ENCODE data around the gene LRFN2. TPM values are rescaled to one million over a fixed set of nuclear protein-coding genes. Genes with fewer than 3 reads are reported as not detected.

The LRFN2 gene
- total RNA-seq, 1 donor, result not detected

DNA sequence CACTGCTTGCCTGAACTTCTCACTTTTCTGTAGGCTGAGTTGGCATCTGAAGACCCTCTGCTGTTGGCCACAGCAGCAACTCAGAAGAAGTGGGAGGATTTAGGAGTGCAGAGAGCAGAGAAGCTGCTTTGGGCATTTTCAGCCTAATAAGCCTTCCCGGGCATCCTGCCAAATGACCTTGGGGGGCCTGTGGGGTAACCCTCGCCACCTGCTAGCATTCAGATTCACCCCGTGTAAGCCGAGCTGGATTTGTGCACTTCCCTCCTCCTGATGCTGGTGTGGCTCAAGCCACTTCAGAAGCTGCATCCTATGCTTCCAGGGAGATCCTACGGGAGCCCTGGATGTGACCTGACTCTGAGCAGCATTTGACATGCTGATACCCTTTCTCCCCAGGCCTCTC lies 114.8 kb downstream of the LRFN2 start:
- Histone ChIP-seq H3K4me1 (ENCODE audit: insufficient read depth, low read length) (no peaks in the 10 kb centered on the region), H4K20me1 (ENCODE audit: insufficient read depth, low read length) (no peaks in the 10 kb centered on the region), H3K79me2 (ENCODE audit: insufficient read depth, low read length) (no peaks in the 10 kb centered on the region), H3K9me3 (ENCODE audit: low read depth, low read length) (no peaks in the 10 kb centered on the region), H2AFZ (ENCODE audit: low read length) (no peak overlapping the region), H3K4me3 (ENCODE audit: insufficient read depth, low read length) (no peak overlapping the region), H3K27ac (ENCODE audit: low read depth, low read length) (no peak overlapping the region), H3K4me2 (ENCODE audit: insufficient read depth, low read length) (no peak overlapping the region), H3K27me3 (ENCODE audit: insufficient read depth, low read length) (no peaks in the 10 kb centered on the region), H3K36me3 (ENCODE audit: insufficient read depth, low read length) (no peaks in the 10 kb centered on the region)
- no peak for TF ChIP-seq CTCF (IDR thresholded peaks at IDR 0.05; ENCODE audit: extremely low read depth, low read depth, low read length)
- DNase-seq (ENCODE audit: insufficient read length, low spot score, missing footprints), result peak; percentile 11

GRCh38 chr6:40471243-40471642 lies 115.9 kb downstream of the LRFN2 start:
- no peaks in the 10 kb centered on the region for H4K20me1 ChIP-seq (ENCODE audit: insufficient read depth, low read length)
- no peaks in the 10 kb centered on the region for H3K27me3 ChIP-seq (ENCODE audit: insufficient read depth, low read length)
- TF ChIP-seq CTCF (IDR thresholded peaks at IDR 0.05; ENCODE audit: extremely low read depth, low read depth, low read length), result no peak
- no peak overlapping the region for H2AFZ ChIP-seq (ENCODE audit: low read length)
- no peaks in the 10 kb centered on the region for H3K4me1 ChIP-seq (ENCODE audit: insufficient read depth, low read length)
- no peak overlapping the region for H3K27ac ChIP-seq (ENCODE audit: low read depth, low read length)
- H3K9me3 ChIP-seq (ENCODE audit: low read depth, low read length), result no peaks in the 10 kb centered on the region
- no peaks in the 10 kb centered on the region for H3K79me2 ChIP-seq (ENCODE audit: insufficient read depth, low read length)
- DNase-seq (ENCODE audit: insufficient read length, low spot score, missing footprints), result no peak
- H3K36me3 ChIP-seq (ENCODE audit: insufficient read depth, low read length), result no peaks in the 10 kb centered on the region
- no peak overlapping the region for H3K4me2 ChIP-seq (ENCODE audit: insufficient read depth, low read length)
- no peak overlapping the region for H3K4me3 ChIP-seq (ENCODE audit: insufficient read depth, low read length)

- no peak overlapping the region for H3K4me2 ChIP-seq (ENCODE audit: insufficient read depth, low read length)
- no peak for DNase-seq (ENCODE audit: insufficient read length, low spot score, missing footprints)
- H3K27me3 ChIP-seq (ENCODE audit: insufficient read depth, low read length), result no peaks in the 10 kb centered on the region
- H3K9me3 ChIP-seq (ENCODE audit: low read depth, low read length), result no peaks in the 10 kb centered on the region
- no peaks in the 10 kb centered on the region for H3K4me1 ChIP-seq (ENCODE audit: insufficient read depth, low read length)
- no peak overlapping the region for H2AFZ ChIP-seq (ENCODE audit: low read length)
- no peaks in the 10 kb centered on the region for H3K36me3 ChIP-seq (ENCODE audit: insufficient read depth, low read length)
- H4K20me1 ChIP-seq (ENCODE audit: insufficient read depth, low read length), result no peaks in the 10 kb centered on the region
- H3K27ac ChIP-seq (ENCODE audit: low read depth, low read length), result no peak overlapping the region
- H3K4me3 ChIP-seq (ENCODE audit: insufficient read depth, low read length), result no peak overlapping the region
- TF ChIP-seq CTCF (IDR thresholded peaks at IDR 0.05; ENCODE audit: extremely low read depth, low read depth, low read length), result no peak
- no peaks in the 10 kb centered on the region for H3K79me2 ChIP-seq (ENCODE audit: insufficient read depth, low read length)
Observed at GRCh38 chr6:40469323-40469722, 117.8 kb downstream of the LRFN2 start.

GRCh38 chr6:40466986-40467539 lies 120.1 kb downstream of the LRFN2 start:
- Histone ChIP-seq H3K79me2 (ENCODE audit: insufficient read depth, low read length) (no peaks in the 10 kb centered on the region), H3K27ac (ENCODE audit: low read depth, low read length) (no peak overlapping the region), H3K4me3 (ENCODE audit: insufficient read depth, low read length) (no peak overlapping the region), H4K20me1 (ENCODE audit: insufficient read depth, low read length) (no peaks in the 10 kb centered on the region), H3K4me2 (ENCODE audit: insufficient read depth, low read length) (no peak overlapping the region), H3K4me1 (ENCODE audit: insufficient read depth, low read length) (no peaks in the 10 kb centered on the region), H3K9me3 (ENCODE audit: low read depth, low read length) (no peaks in the 10 kb centered on the region), H3K27me3 (ENCODE audit: insufficient read depth, low read length) (no peaks in the 10 kb centered on the region), H3K36me3 (ENCODE audit: insufficient read depth, low read length) (no peaks in the 10 kb centered on the region), H2AFZ (ENCODE audit: low read length) (no peak overlapping the region)
- TF ChIP-seq CTCF (IDR thresholded peaks at IDR 0.05; ENCODE audit: extremely low read depth, low read depth, low read length), result no peak
- DNase-seq (ENCODE audit: insufficient read length, low spot score, missing footprints), result no peak

Data from osteoblast (primary cell).